NCI-H2081 (cell line): ENCODE measurements around the gene CSRP1.

ENCODE experiments used
- DNase-seq, 2 experiments: peaks; one replicate each; lab custom pipeline; 2025; lab: John Stamatoyannopoulos, UW

The CSRP1 gene

GRCh38 chr1:201513498-201514243 is 6.7 kb upstream of the CSRP1 start:
- no peak for DNase-seq

GRCh38 chr1:201511941-201512539 is 5.1 kb upstream of the CSRP1 start:
- peak in 1 of 2 experiments; percentile 10 for DNase-seq

GRCh38 chr1:201511396-201511940 is 4.5 kb upstream of the CSRP1 start:
- no peak for DNase-seq

GRCh38 chr1:201510734-201511133 is 3.8 kb upstream of the CSRP1 start:
- no peak for DNase-seq

- DNase-seq: no peak
Observed at GRCh38 chr1:201509601-201510374, 2.9 kb upstream of the CSRP1 start.

- no peak for DNase-seq
Observed at GRCh38 chr1:201508809-201509208, 1.9 kb upstream of the CSRP1 start.

GRCh38 chr1:201507360-201507675 is 395 bp upstream of the CSRP1 start:
- no peak for DNase-seq

- DNase-seq: no peak
Observed at GRCh38 chr1:201506092-201506491, 831 bp downstream of the CSRP1 start.

GRCh38 chr1:201505503-201505890 is 1.4 kb downstream of the CSRP1 start:
- peak; percentile 49 to 80 for DNase-seq

GRCh38 chr1:201504799-201505502 is 2.0 kb downstream of the CSRP1 start:
- DNase-seq: peak in 1 of 2 experiments; percentile 78

- no peak for DNase-seq
Observed at GRCh38 chr1:201504179-201504631, 2.7 kb downstream of the CSRP1 start.

- peak; percentile 19 to 67 for DNase-seq
Observed at GRCh38 chr1:201503397-201504176, 3.3 kb downstream of the CSRP1 start.

GRCh38 chr1:201502511-201502857 is 4.4 kb downstream of the CSRP1 start:
- no peak for DNase-seq

- peak; percentile 27 to 71 for DNase-seq
Observed at GRCh38 chr1:201501812-201502510, 5.0 kb downstream of the CSRP1 start.

- no peak for DNase-seq
Observed at GRCh38 chr1:201501144-201501543, 5.8 kb downstream of the CSRP1 start.

GRCh38 chr1:201500670-201501120 is 6.2 kb downstream of the CSRP1 start:
- no peak for DNase-seq

GRCh38 chr1:201499795-201500669 is 6.9 kb downstream of the CSRP1 start:
- DNase-seq: no peak

- DNase-seq: no peak
Observed at GRCh38 chr1:201499191-201499590, 7.7 kb downstream of the CSRP1 start.

- no peak for DNase-seq
Observed at GRCh38 chr1:201498621-201499020, 8.3 kb downstream of the CSRP1 start.
